Neural crest cell (in vitro differentiated cells): ENCODE measurements around the gene SUGP1. TPM values are rescaled to one million over a fixed set of nuclear protein-coding genes. Genes with fewer than 3 reads are reported as not detected.
A peak's percentile ranks its signal among the peaks of the same experiment; 100 is the strongest.

ENCODE experiments used
- DNase-seq: peaks from one replicate; pipeline ENCODE4 v3.0.0; 2021; ENCODE audit warnings: low read depth, mixed read lengths, low spot score
- H3K27ac Mint-ChIP-seq: one replicate; pipeline ENCODE4 v1.8.0; 2021; ENCODE audit warnings: mild to moderate bottlenecking, mixed read lengths; ENCODE audit not compliant: unreplicated experiment
- H3K27me3 Mint-ChIP-seq: 2 replicates; pipeline ENCODE4 v1.8.0; 2021; ENCODE audit warnings: low read depth, mild to moderate bottlenecking, mixed read lengths
- H3K36me3 Mint-ChIP-seq: 2 replicates; pipeline ENCODE4 v1.8.0; 2021; ENCODE audit warnings: low read depth, mild to moderate bottlenecking, mixed read lengths
- H3K4me1 Mint-ChIP-seq: 2 replicates; pipeline ENCODE4 v1.8.0; 2021; ENCODE audit warnings: mixed read lengths
- H3K4me3 Mint-ChIP-seq: one replicate; pipeline ENCODE4 v1.8.0; 2021; ENCODE audit warnings: mild to moderate bottlenecking, mixed read lengths
- H3K9me3 Mint-ChIP-seq: 2 replicates; pipeline ENCODE4 v1.8.0; 2021; ENCODE audit warnings: mixed read lengths
- CTCF ChIP-seq: fragments of 200-600 bp; sonication (generic); conservative IDR thresholded peaks from 2 replicates; pipeline ENCODE4 v1.5.0; 2021; ENCODE audit warnings: antibody characterized with exemption, mild to moderate bottlenecking
- total RNA-seq: library from RNA; stranded (reverse); gene quantifications from 2 replicates; pipeline ENCODE4 v1.2.1, GENCODE V29; 2021

SUGP1 gene
- total RNA-seq, 1 donor from 2014 or later = 101 TPM

GRCh38 chr19:19361075-19361594 is 40.8 kb upstream of the SUGP1 start:
- peaks cover 12% of the 10 kb centered on the region for H3K4me1 Mint-ChIP-seq

DNA sequence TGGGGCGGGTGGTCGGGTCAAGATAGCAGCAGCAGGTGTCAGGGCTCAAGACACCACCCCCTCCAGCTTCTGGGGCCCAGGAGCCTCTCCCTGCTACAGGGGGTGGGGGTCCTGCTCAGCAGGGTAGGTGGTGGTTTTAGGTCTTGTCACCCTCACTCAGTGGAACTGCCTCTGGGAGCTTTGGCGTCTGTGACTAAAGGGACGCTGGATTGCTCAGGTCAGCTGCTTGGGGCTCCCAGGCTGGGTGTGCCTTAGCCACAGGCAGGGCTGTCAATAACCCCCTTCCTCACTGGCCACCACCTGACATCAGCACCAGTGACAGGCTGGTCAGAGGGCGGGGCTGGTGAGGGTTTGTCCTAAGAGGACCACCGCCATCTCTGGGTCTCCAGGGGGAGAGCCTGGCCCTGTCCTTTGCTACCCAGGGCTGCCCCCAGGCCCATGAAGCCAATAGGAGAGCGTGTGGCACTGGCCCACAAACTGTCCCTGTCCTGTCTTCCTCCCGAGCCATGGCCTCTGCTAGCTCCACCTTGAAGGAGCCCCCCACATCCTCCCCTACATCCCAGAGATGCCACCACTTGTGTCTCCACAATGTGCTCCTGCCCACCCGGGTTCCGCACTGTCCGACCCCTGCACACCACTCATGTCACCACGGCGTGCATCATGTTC is 36.7 kb upstream of the SUGP1 start:
- H3K4me3 Mint-ChIP-seq = no peak overlapping the region
- peaks cover 6% of the 10 kb centered on the region for H3K4me1 Mint-ChIP-seq
- DNase-seq = no peak
- TF ChIP-seq CTCF = no peak
- H3K36me3 Mint-ChIP-seq = peaks cover 9% of the 10 kb centered on the region
- H3K9me3 Mint-ChIP-seq = no peaks in the 10 kb centered on the region
- no peaks in the 10 kb centered on the region for H3K27me3 Mint-ChIP-seq
- no peak overlapping the region for H3K27ac Mint-ChIP-seq

More at GRCh38 chr19:19361075-19361594, 40.8 kb upstream of the SUGP1 start:
- H3K27ac Mint-ChIP-seq = no peak overlapping the region
- peak; percentile 80 for TF ChIP-seq CTCF
- peak; percentile 81 for DNase-seq
- H3K9me3 Mint-ChIP-seq = no peaks in the 10 kb centered on the region
- H3K36me3 Mint-ChIP-seq = peaks cover 4% of the 10 kb centered on the region
- peak overlapping the region; percentile 16 for H3K4me3 Mint-ChIP-seq
- no peaks in the 10 kb centered on the region for H3K27me3 Mint-ChIP-seq

- H3K4me1 Mint-ChIP-seq = peaks cover 6% of the 10 kb centered on the region
- H3K4me3 Mint-ChIP-seq = no peak overlapping the region
- TF ChIP-seq CTCF = no peak
- no peak for DNase-seq
- no peak overlapping the region for H3K27ac Mint-ChIP-seq
- peaks cover 10% of the 10 kb centered on the region for H3K36me3 Mint-ChIP-seq
- no peaks in the 10 kb centered on the region for H3K9me3 Mint-ChIP-seq
- H3K27me3 Mint-ChIP-seq = no peaks in the 10 kb centered on the region
Measured at GRCh38 chr19:19356500-19356899, 36.2 kb upstream of the SUGP1 start.

DNA sequence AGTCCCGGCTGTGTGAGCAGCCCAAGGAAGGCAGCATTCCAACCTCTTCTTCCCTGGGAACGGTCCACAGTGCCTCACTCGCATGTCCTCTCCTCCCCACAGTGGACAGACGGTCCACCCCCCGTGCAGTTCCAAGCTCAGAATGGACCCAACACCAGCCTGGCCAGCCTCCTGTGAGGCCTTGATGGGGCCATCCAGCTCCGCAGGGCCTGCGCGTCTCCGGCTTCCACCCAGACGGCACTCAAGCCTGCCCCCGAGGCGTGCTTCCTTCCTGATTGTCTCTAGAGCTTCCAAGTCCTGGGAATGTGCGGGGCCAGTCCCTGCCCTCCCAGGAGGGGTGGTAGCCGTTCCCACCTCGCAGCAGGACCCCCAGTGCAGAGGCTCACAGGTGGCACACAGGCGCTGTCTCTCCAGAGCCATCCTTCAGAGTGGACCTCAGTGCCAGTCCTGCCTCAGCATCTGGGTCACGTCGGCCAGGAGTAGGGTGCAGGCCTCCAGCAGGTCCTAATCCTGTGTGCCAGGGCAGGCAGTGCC is 35.4 kb upstream of the SUGP1 start:
- no peak overlapping the region for H3K27ac Mint-ChIP-seq
- no peaks in the 10 kb centered on the region for H3K4me1 Mint-ChIP-seq
- peaks cover 10% of the 10 kb centered on the region for H3K36me3 Mint-ChIP-seq
- no peak overlapping the region for H3K4me3 Mint-ChIP-seq
- no peak for DNase-seq
- no peaks in the 10 kb centered on the region for H3K27me3 Mint-ChIP-seq
- H3K9me3 Mint-ChIP-seq = no peaks in the 10 kb centered on the region
- TF ChIP-seq CTCF = no peak

DNA sequence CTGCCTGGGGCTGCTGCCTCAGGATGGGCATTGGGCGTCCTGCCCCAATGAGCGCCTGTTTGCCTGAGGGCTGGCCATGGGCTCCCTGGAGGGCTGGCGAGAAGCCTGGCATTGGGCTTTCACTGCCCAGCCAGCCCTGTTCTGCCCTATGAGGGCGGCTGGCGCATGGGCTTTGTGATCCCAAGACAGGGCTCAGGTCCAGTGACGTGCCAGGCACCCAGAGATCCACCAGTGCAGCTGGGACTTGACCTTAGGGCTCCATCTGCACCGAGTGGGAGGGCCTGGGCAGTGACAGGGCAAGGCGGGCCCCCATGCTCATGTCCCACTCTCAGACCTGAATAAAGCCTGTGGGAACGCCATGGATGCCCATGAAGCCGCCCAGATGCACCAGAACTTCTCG is 34.6 kb upstream of the SUGP1 start:
- Mint-ChIP-seq H3K9me3 (no peaks in the 10 kb centered on the region), H3K27me3 (no peaks in the 10 kb centered on the region), H3K4me3 (no peak overlapping the region), H3K27ac (no peak overlapping the region), H3K36me3 (peaks cover 10% of the 10 kb centered on the region), H3K4me1 (no peaks in the 10 kb centered on the region)
- DNase-seq = no peak
- TF ChIP-seq CTCF = no peak
